Lung (tissue), 12 donors: ENCODE measurements around the gene AGAP1. TPM values are rescaled to one million over a fixed set of nuclear protein-coding genes. Genes with fewer than 3 reads are reported as not detected.

ENCODE experiments used
- ATAC-seq: fragments of 200-7000 bp; cut with Tn5 transposase; one replicate; pipeline ENCODE4 v1.9.1; 2020; ENCODE audit warnings: moderate number of reproducible peaks; ENCODE audit not compliant: insufficient read depth, low FRiP score
- DNase-seq, 3 donors: peaks; one replicate each; pipeline ENCODE4 v3.0.0-alpha.2; 2013 to 2017
- H3K27ac ChIP-seq, 2 donors: one replicate each; pipeline ENCODE4 v1.5.1; 2013; ENCODE audit warnings: mild to moderate bottlenecking in 2 of 2, moderate library complexity in 2 of 2, control low read depth in 1 of 2, inconsistent platforms in 1 of 2, low read depth in 1 of 2, low read length in 1 of 2
- H3K27me3 ChIP-seq, 3 donors: one replicate each; pipeline ENCODE4 v1.5.1; 2013; ENCODE audit warnings: low read length in 2 of 3; ENCODE audit not compliant: control insufficient read depth in 3 of 3, insufficient read depth in 3 of 3
- H3K36me3 ChIP-seq, 4 donors: one replicate each; pipeline ENCODE4 v1.5.1; 2013; ENCODE audit warnings: low read length in 4 of 4, mild to moderate bottlenecking in 1 of 4, moderate library complexity in 1 of 4; ENCODE audit not compliant: control insufficient read depth in 4 of 4, insufficient read depth in 4 of 4
- H3K4me1 ChIP-seq, 5 donors: one replicate each; pipeline ENCODE4 v1.5.1; 2013; ENCODE audit warnings: low read length in 5 of 5, mild to moderate bottlenecking in 2 of 5, moderate library complexity in 1 of 5; ENCODE audit not compliant: control insufficient read depth in 5 of 5, insufficient read depth in 5 of 5
- H3K4me3 ChIP-seq: one replicate; pipeline ENCODE4 v1.5.1; 2013; ENCODE audit warnings: mild to moderate bottlenecking, control low read depth, moderate library complexity
- H3K9ac ChIP-seq, 2 donors: one replicate each; pipeline ENCODE4 v1.5.1; 2013; ENCODE audit warnings: low read length in 2 of 2, control low read depth in 1 of 2; ENCODE audit not compliant: insufficient read depth in 1 of 2
- H3K9me3 ChIP-seq, 4 donors: one replicate each; pipeline ENCODE4 v1.5.1; 2013; ENCODE audit warnings: low read length in 3 of 4, mild to moderate bottlenecking in 1 of 4, moderate library complexity in 1 of 4; ENCODE audit not compliant: control insufficient read depth in 4 of 4, insufficient read depth in 3 of 4
- WGBS, 2 donors: extraction: QIAGEN DNeasy Blood & Tissue Kit; methylation state at CpG; one replicate each; pipeline ENCODE4 v1.1.7; 2013; 5-methylcytosine and 5-hydroxymethylcytosine counted together
- polyA plus RNA-seq, 2 donors: library from polyadenylated mRNA; stranded (reverse); fragments of 200-250 nt; gene quantifications; one replicate each; pipeline ENCODE4 v1.2.1, GENCODE V29; 2013
- total RNA-seq, 2 donors: library from RNA; depleted of rRNA in 1 of 2; stranded (reverse); fragments of >200 nt in 1 of 2; gene quantifications; one replicate each; pipeline ENCODE4 v1.2.1, GENCODE V29; 2014 to 2021
- TF ChIP-seq, protein P1 (sequence below): IDR thresholded peaks from 2 replicates; pipeline ENCODE4 v1.5.1; 2012; ENCODE audit warnings: mild to moderate bottlenecking; ENCODE audit errors: control extremely low read depth, extremely low read depth
- donor health status: control.
- donor health status: control.
- donor health status: Bipolar disorder and iron deficiency.
- donor health status: healthy.
- donor health status: DM: yes; HTN: yes; CAD: no.

The AGAP1 gene
- total and polyA plus RNA-seq, 4 donors, result 6.6 to 39.4 (median 20.2) TPM

DNA sequence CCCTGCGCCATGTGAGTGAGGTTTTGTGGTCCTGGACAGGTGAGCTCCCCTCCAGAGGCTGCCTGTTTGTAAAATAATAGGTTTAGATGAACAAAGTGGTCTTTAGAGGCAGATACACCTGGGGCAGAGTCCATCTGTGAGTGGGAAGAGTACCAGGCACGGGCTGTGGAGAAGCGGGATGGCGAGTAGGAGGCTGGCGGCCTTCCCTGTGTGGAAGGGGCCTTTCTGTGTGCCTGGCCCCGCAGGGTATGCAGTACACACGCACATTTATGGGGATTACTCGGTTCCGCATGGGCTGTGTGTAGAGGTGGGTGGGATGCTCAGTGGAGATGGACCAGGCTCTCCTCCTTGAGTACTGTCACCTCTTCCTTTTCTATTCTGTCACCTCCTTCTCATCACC, 64.1 kb downstream of the AGAP1 start:
- TF ChIP-seq, protein P1, sequence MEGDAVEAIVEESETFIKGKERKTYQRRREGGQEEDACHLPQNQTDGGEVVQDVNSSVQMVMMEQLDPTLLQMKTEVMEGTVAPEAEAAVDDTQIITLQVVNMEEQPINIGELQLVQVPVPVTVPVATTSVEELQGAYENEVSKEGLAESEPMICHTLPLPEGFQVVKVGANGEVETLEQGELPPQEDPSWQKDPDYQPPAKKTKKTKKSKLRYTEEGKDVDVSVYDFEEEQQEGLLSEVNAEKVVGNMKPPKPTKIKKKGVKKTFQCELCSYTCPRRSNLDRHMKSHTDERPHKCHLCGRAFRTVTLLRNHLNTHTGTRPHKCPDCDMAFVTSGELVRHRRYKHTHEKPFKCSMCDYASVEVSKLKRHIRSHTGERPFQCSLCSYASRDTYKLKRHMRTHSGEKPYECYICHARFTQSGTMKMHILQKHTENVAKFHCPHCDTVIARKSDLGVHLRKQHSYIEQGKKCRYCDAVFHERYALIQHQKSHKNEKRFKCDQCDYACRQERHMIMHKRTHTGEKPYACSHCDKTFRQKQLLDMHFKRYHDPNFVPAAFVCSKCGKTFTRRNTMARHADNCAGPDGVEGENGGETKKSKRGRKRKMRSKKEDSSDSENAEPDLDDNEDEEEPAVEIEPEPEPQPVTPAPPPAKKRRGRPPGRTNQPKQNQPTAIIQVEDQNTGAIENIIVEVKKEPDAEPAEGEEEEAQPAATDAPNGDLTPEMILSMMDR, result no peak
- peak overlapping the region in 1 of 2 donors; percentile 10 for H3K27ac ChIP-seq
- no peaks in the 10 kb centered on the region for H3K27me3 ChIP-seq
- DNase-seq, result no peak
- H3K36me3 ChIP-seq, result no peaks in the 10 kb centered on the region
- H3K4me3 ChIP-seq, result no peak overlapping the region
- peaks cover 0 to 35% (median 9%) of the 10 kb centered on the region in 5 donors for H3K4me1 ChIP-seq
- ATAC-seq, result no peak
- 94 to 97% methylated on average over 9 of the region's 9 CpGs for WGBS, 2 donors
- no peaks in the 10 kb centered on the region for H3K9me3 ChIP-seq
- H3K9ac ChIP-seq, result no peak overlapping the region

- TF ChIP-seq, protein P1, result no peak
- H3K4me1 ChIP-seq, result peaks cover 2 to 36% (median 11%) of the 10 kb centered on the region in 5 donors
- peak overlapping the region in 1 of 2 donors; percentile 28 for H3K27ac ChIP-seq
- no peak overlapping the region for H3K9ac ChIP-seq
- DNase-seq, result no peak
- no peak overlapping the region for H3K4me3 ChIP-seq
- no peaks in the 10 kb centered on the region for H3K36me3 ChIP-seq
- no peaks in the 10 kb centered on the region for H3K9me3 ChIP-seq
- H3K27me3 ChIP-seq, result no peaks in the 10 kb centered on the region
- 90 to 91% methylated on average over 8 of the region's 8 CpGs for WGBS, 2 donors
- ATAC-seq, result no peak
Observed at GRCh38 chr2:235558572-235558971, 64.7 kb downstream of the AGAP1 start.

GRCh38 chr2:235560345-235560744, 66.5 kb downstream of the AGAP1 start:
- TF ChIP-seq, protein P1, result no peak
- Histone ChIP-seq H3K36me3 (no peaks in the 10 kb centered on the region), H3K9ac (no peak overlapping the region), H3K27ac (no peak overlapping the region), H3K4me1 (peaks cover 5 to 40% (median 24%) of the 10 kb centered on the region in 5 donors), H3K9me3 (no peaks in the 10 kb centered on the region), H3K27me3 (no peaks in the 10 kb centered on the region), H3K4me3 (no peak overlapping the region)
- 80 to 87% methylated on average over 6 of the region's 6 CpGs for WGBS, 2 donors
- no peak for DNase-seq
- ATAC-seq, result no peak

GRCh38 chr2:235561450-235561849, 67.6 kb downstream of the AGAP1 start:
- H3K9ac ChIP-seq, result no peak overlapping the region
- H3K36me3 ChIP-seq, result no peaks in the 10 kb centered on the region
- TF ChIP-seq, protein P1, result no peak
- DNase-seq, result no peak
- peaks cover 5 to 33% (median 24%) of the 10 kb centered on the region in 5 donors for H3K4me1 ChIP-seq
- 85 to 94% methylated on average over 2 of the region's 2 CpGs for WGBS, 2 donors
- no peak overlapping the region for H3K4me3 ChIP-seq
- no peaks in the 10 kb centered on the region for H3K9me3 ChIP-seq
- no peak overlapping the region for H3K27ac ChIP-seq
- H3K27me3 ChIP-seq, result no peaks in the 10 kb centered on the region
- ATAC-seq, result no peak
